SU-DHL-6 (cell line): ENCODE results near the gene NEB.

ENCODE experiments used
- CTCF ChIP-seq: fragments of 200-600 bp; sonication (generic); IDR thresholded peaks from one replicate; pipeline ENCODE4 v1.5.1; 2017; ENCODE audit warnings: antibody characterized with exemption, mild to moderate bottlenecking, low read length, moderate library complexity; ENCODE audit not compliant: insufficient read depth, poor library complexity, severe bottlenecking
- EZH2phosphoT487 ChIP-seq: fragments of 200-600 bp; sonication (generic), shearing (Covaris generic); conservative IDR thresholded peaks from 2 replicates; pipeline ENCODE4 v1.6.1; 2018; ENCODE audit warnings: mild to moderate bottlenecking, antibody characterized with exemption, low read length, moderate library complexity, mixed read lengths

GRCh38 chr2:151783133-151783520, 48.9 kb upstream of the NEB start:
- no peak for TF ChIP-seq EZH2phosphoT487
- no peak for TF ChIP-seq CTCF
